Spinal cord (tissue), 10 donors: ENCODE results near the gene VIT. TPM values are rescaled to one million over a fixed set of nuclear protein-coding genes. Genes with fewer than 3 reads are reported as not detected.

ENCODE experiments used
- DNase-seq, 6 donors: peaks; one replicate each; pipeline versions ENCODE4 v3.0.0 to v3.0.0-alpha.2; 2013 to 2015; ENCODE audit warnings: low spot score in 6 of 6, low read depth in 4 of 6
- H3K27ac ChIP-seq: one replicate; pipeline ENCODE4 v1.5.1; 2013; ENCODE audit warnings: low read depth, low read length, control low read depth
- H3K27me3 ChIP-seq: one replicate; pipeline ENCODE4 v1.6.1; 2013; ENCODE audit warnings: low read length; ENCODE audit not compliant: control insufficient read depth, insufficient read depth
- H3K36me3 ChIP-seq: one replicate; pipeline ENCODE4 v1.6.1; 2013; ENCODE audit warnings: low read length; ENCODE audit not compliant: control insufficient read depth, insufficient read depth
- H3K4me1 ChIP-seq: one replicate; pipeline ENCODE4 v1.6.1; 2013; ENCODE audit warnings: low read length; ENCODE audit not compliant: control insufficient read depth, insufficient read depth
- H3K4me3 ChIP-seq: one replicate; pipeline ENCODE4 v1.5.1; 2013; ENCODE audit warnings: low read depth, low read length, control low read depth
- H3K9me3 ChIP-seq: one replicate; pipeline ENCODE4 v1.6.1; 2013; ENCODE audit warnings: low read length; ENCODE audit not compliant: control insufficient read depth, insufficient read depth
- WGBS: methylation state at CpG from one replicate; pipeline ENCODE4 v1.1.5; 2013; ENCODE audit warnings: missing lambda C conversion rate; ENCODE audit not compliant: insufficient coverage; 5-methylcytosine and 5-hydroxymethylcytosine counted together
- long read RNA-seq, 4 donors: transcript quantifications; one replicate each; lab custom pipeline, GENCODE V29; 2026
- polyA plus RNA-seq, 2 donors: library from polyadenylated mRNA; unstranded; fragments of 120-200 nt; gene quantifications; one replicate each; pipeline ENCODE4 v1.2.1, GENCODE V29; 2013; ENCODE audit not compliant: insufficient read length in 2 of 2
- total RNA-seq, 2 donors: library from RNA; depleted of rRNA in 1 of 2; stranded (reverse); fragments of 120-200 nt in 1 of 2; fragments of >200 nt in 1 of 2; gene quantifications; one replicate each; pipeline versions ENCODE4 v1.2.3 to v1.2.4, GENCODE V29; 2013 to 2014
- donor health status: healthy.

Gene VIT
- 1 to 10 TPM; 1.5 to 3.8 TPM for total RNA-seq
- 1 to 10 TPM in 1 of 2 donors, not detected in 1; 1.3 TPM for polyA plus RNA-seq
- long read RNA-seq, donor 1 = 0 reads
- long read RNA-seq, donor 2 = 0 reads
- long read RNA-seq, donor 3 = 0 reads
- long read RNA-seq, donor 4 = 0 reads

- no peak within 1 kb of the TSS for H3K4me3 ChIP-seq
- 50% methylated on average over 2 of the region's 2 CpGs for WGBS
Measured at GRCh38 chr2:36696533-36696932, at the start of gene VIT. Gene VIT (plus strand): TSS chr2:36696707. CDS start chr2:36716371, 19,664 bp downstream.

GRCh38 chr2:36650031-36650829, 46.3 kb upstream of the VIT start:
- peaks cover 2% of the 10 kb centered on the region for H3K9me3 ChIP-seq
- 78% methylated on average over 2 of the region's 4 CpGs for WGBS
- no peak overlapping the region for H3K4me3 ChIP-seq
- H3K27ac ChIP-seq = no peak overlapping the region
- DNase-seq = no peak
- H3K27me3 ChIP-seq = no peaks in the 10 kb centered on the region
- H3K36me3 ChIP-seq = no peaks in the 10 kb centered on the region
- no peaks in the 10 kb centered on the region for H3K4me1 ChIP-seq

More at GRCh38 chr2:36696533-36696932, at the start of gene VIT:
- no peaks in the 10 kb centered on the region for H3K9me3 ChIP-seq
- no peak within 1 kb of the TSS for H3K27ac ChIP-seq
- H3K27me3 ChIP-seq = no peaks in the 10 kb centered on the region
- no peaks in the 10 kb centered on the region for H3K36me3 ChIP-seq
- no peak for DNase-seq
- H3K4me1 ChIP-seq = no peaks in the 10 kb centered on the region

GRCh38 chr2:36653155-36653554, 43.4 kb upstream of the VIT start:
- Histone ChIP-seq H3K4me3 (no peak overlapping the region), H3K9me3 (no peaks in the 10 kb centered on the region), H3K27me3 (no peaks in the 10 kb centered on the region), H3K36me3 (no peaks in the 10 kb centered on the region), H3K27ac (no peak overlapping the region), H3K4me1 (no peaks in the 10 kb centered on the region)
- DNase-seq = no peak
- WGBS = 100% methylated on average over 2 of the region's 5 CpGs

- H3K36me3 ChIP-seq = no peaks in the 10 kb centered on the region
- 57% methylated on average over 1 of the region's 2 CpGs for WGBS
Measured at GRCh38 chr2:36653967-36654694, 42.4 kb upstream of the VIT start.

GRCh38 chr2:36655453-36655852, 41.1 kb upstream of the VIT start:
- Histone ChIP-seq H3K27ac (no peak overlapping the region), H3K27me3 (no peaks in the 10 kb centered on the region), H3K4me3 (no peak overlapping the region), H3K9me3 (no peaks in the 10 kb centered on the region), H3K36me3 (no peaks in the 10 kb centered on the region), H3K4me1 (no peaks in the 10 kb centered on the region)
- 100% methylated on average over 3 of the region's 4 CpGs for WGBS
- no peak for DNase-seq

More at GRCh38 chr2:36653967-36654694, 42.4 kb upstream of the VIT start:
- Histone ChIP-seq H3K4me1 (no peaks in the 10 kb centered on the region), H3K27me3 (no peaks in the 10 kb centered on the region), H3K9me3 (no peaks in the 10 kb centered on the region), H3K4me3 (no peak overlapping the region), H3K27ac (no peak overlapping the region)
- no peak for DNase-seq

GRCh38 chr2:36657703-36658102, 38.8 kb upstream of the VIT start:
- WGBS = no CpG with 5 or more reads among the region's 1 CpG
- Histone ChIP-seq H3K27me3 (no peaks in the 10 kb centered on the region), H3K9me3 (no peaks in the 10 kb centered on the region), H3K4me1 (no peaks in the 10 kb centered on the region), H3K36me3 (no peaks in the 10 kb centered on the region), H3K27ac (no peak overlapping the region), H3K4me3 (no peak overlapping the region)
- DNase-seq = no peak

- no peak for DNase-seq
- H3K9me3 ChIP-seq = no peaks in the 10 kb centered on the region
- no peaks in the 10 kb centered on the region for H3K36me3 ChIP-seq
- H3K27ac ChIP-seq = no peak overlapping the region
- no peak overlapping the region for H3K4me3 ChIP-seq
- no peaks in the 10 kb centered on the region for H3K27me3 ChIP-seq
- WGBS = no CpG with 5 or more reads among the region's 1 CpG
- H3K4me1 ChIP-seq = no peaks in the 10 kb centered on the region
Measured at GRCh38 chr2:36658277-36658748, 38.2 kb upstream of the VIT start.

- 86% methylated on average over 1 of the region's 2 CpGs for WGBS
- DNase-seq = no peak
- Histone ChIP-seq H3K9me3 (no peaks in the 10 kb centered on the region), H3K4me3 (no peak overlapping the region), H3K36me3 (no peaks in the 10 kb centered on the region), H3K27me3 (no peaks in the 10 kb centered on the region), H3K4me1 (no peaks in the 10 kb centered on the region), H3K27ac (no peak overlapping the region)
Measured at GRCh38 chr2:36659218-36659617, 37.3 kb upstream of the VIT start.

GRCh38 chr2:36659872-36660312, 36.6 kb upstream of the VIT start:
- no peaks in the 10 kb centered on the region for H3K27me3 ChIP-seq
- DNase-seq = no peak
- H3K27ac ChIP-seq = no peak overlapping the region
- H3K9me3 ChIP-seq = no peaks in the 10 kb centered on the region
- no peak overlapping the region for H3K4me3 ChIP-seq
- no peaks in the 10 kb centered on the region for H3K36me3 ChIP-seq
- H3K4me1 ChIP-seq = no peaks in the 10 kb centered on the region
